ENCODE results near the gene ANGPTL7.
"Not testable (repeated sequence)": the region's sequence is repeated elsewhere in the genome, so short reads cannot be mapped to it uniquely, and the experiment has no call there.

Gene ANGPTL7

GRCh38 chr1:11174261-11174942 is 14.8 kb upstream of the ANGPTL7 start:
- H3K4me3 ChIP-seq (ENCODE audit: low read depth in 1 of 2, low read length in 2 of 2) = no peak overlapping the region
- H3K4me1 ChIP-seq (ENCODE audit: insufficient read depth, low read length) = peaks cover 23% of the 10 kb centered on the region
- no peak overlapping the region for H3K27ac ChIP-seq (ENCODE audit: low read depth, low read length)
- H3K9ac ChIP-seq (ENCODE audit: low read length) = no peak overlapping the region
- H3K36me3 ChIP-seq (ENCODE audit: insufficient read depth, low read length) = no peaks in the 10 kb centered on the region
- H3K9me3 ChIP-seq (ENCODE audit: low read length) = no peaks in the 10 kb centered on the region
- H3K27me3 ChIP-seq (ENCODE audit: control insufficient read depth in 1 of 2, insufficient read depth in 2 of 2, low read length in 2 of 2) = no peaks in the 10 kb centered on the region

- no peak overlapping the region for H3K4me3 ChIP-seq (ENCODE audit: low read depth in 1 of 2, low read length in 2 of 2)
- no peak overlapping the region for H3K27ac ChIP-seq (ENCODE audit: low read depth, low read length)
- H3K27me3 ChIP-seq (ENCODE audit: control insufficient read depth in 1 of 2, insufficient read depth in 2 of 2, low read length in 2 of 2) = no peaks in the 10 kb centered on the region
- H3K9me3 ChIP-seq (ENCODE audit: low read length) = no peaks in the 10 kb centered on the region
- peaks cover 22% of the 10 kb centered on the region for H3K4me1 ChIP-seq (ENCODE audit: insufficient read depth, low read length)
- no peaks in the 10 kb centered on the region for H3K36me3 ChIP-seq (ENCODE audit: insufficient read depth, low read length)
- no peak overlapping the region for H3K9ac ChIP-seq (ENCODE audit: low read length)
Measured at GRCh38 chr1:11175461-11175860, 13.7 kb upstream of the ANGPTL7 start.

GRCh38 chr1:11176081-11176706 is 13.0 kb upstream of the ANGPTL7 start:
- Histone ChIP-seq H3K27ac (ENCODE audit: low read depth, low read length) (no peak overlapping the region), H3K9ac (ENCODE audit: low read length) (no peak overlapping the region), H3K36me3 (ENCODE audit: insufficient read depth, low read length) (no peaks in the 10 kb centered on the region), H3K4me3 (ENCODE audit: low read depth in 1 of 2, low read length in 2 of 2) (no peak overlapping the region), H3K4me1 (ENCODE audit: insufficient read depth, low read length) (peaks cover 22% of the 10 kb centered on the region), H3K27me3 (ENCODE audit: control insufficient read depth in 1 of 2, insufficient read depth in 2 of 2, low read length in 2 of 2) (no peaks in the 10 kb centered on the region), H3K9me3 (ENCODE audit: low read length) (no peaks in the 10 kb centered on the region)

- Histone ChIP-seq H3K9me3 (ENCODE audit: low read length) (no peaks in the 10 kb centered on the region), H3K4me1 (ENCODE audit: insufficient read depth, low read length) (peaks cover 22% of the 10 kb centered on the region), H3K36me3 (ENCODE audit: insufficient read depth, low read length) (no peaks in the 10 kb centered on the region), H3K4me3 (ENCODE audit: low read depth in 1 of 2, low read length in 2 of 2) (no peak overlapping the region), H3K9ac (ENCODE audit: low read length) (no peak overlapping the region), H3K27ac (ENCODE audit: low read depth, low read length) (no peak overlapping the region), H3K27me3 (ENCODE audit: control insufficient read depth in 1 of 2, insufficient read depth in 2 of 2, low read length in 2 of 2) (no peaks in the 10 kb centered on the region)
Measured at GRCh38 chr1:11178021-11179015, 10.8 kb upstream of the ANGPTL7 start.

- H3K27me3 ChIP-seq (ENCODE audit: control insufficient read depth in 1 of 2, insufficient read depth in 2 of 2, low read length in 2 of 2) = no peaks in the 10 kb centered on the region
- no peak overlapping the region for H3K27ac ChIP-seq (ENCODE audit: low read depth, low read length)
- peaks cover 22% of the 10 kb centered on the region for H3K4me1 ChIP-seq (ENCODE audit: insufficient read depth, low read length)
- H3K4me3 ChIP-seq (ENCODE audit: low read depth in 1 of 2, low read length in 2 of 2) = no peak overlapping the region
- H3K36me3 ChIP-seq (ENCODE audit: insufficient read depth, low read length) = no peaks in the 10 kb centered on the region
- H3K9ac ChIP-seq (ENCODE audit: low read length) = no peak overlapping the region
- no peaks in the 10 kb centered on the region for H3K9me3 ChIP-seq (ENCODE audit: low read length)
Measured at GRCh38 chr1:11179125-11179524, 10.0 kb upstream of the ANGPTL7 start.

GRCh38 chr1:11179749-11180148 is 9.4 kb upstream of the ANGPTL7 start:
- not testable (repeated sequence) for H3K9me3 ChIP-seq (ENCODE audit: low read length)

GRCh38 chr1:11180342-11180744 is 8.8 kb upstream of the ANGPTL7 start:
- Histone ChIP-seq H3K4me1 (ENCODE audit: insufficient read depth, low read length) (peaks cover 22% of the 10 kb centered on the region), H3K4me3 (ENCODE audit: low read depth in 1 of 2, low read length in 2 of 2) (no peak overlapping the region), H3K27me3 (ENCODE audit: control insufficient read depth in 1 of 2, insufficient read depth in 2 of 2, low read length in 2 of 2) (no peaks in the 10 kb centered on the region), H3K36me3 (ENCODE audit: insufficient read depth, low read length) (no peaks in the 10 kb centered on the region), H3K9ac (ENCODE audit: low read length) (no peak overlapping the region), H3K9me3 (ENCODE audit: low read length) (no peaks in the 10 kb centered on the region), H3K27ac (ENCODE audit: low read depth, low read length) (no peak overlapping the region)

More at GRCh38 chr1:11179749-11180148, 9.4 kb upstream of the ANGPTL7 start:
- H3K36me3 ChIP-seq (ENCODE audit: insufficient read depth, low read length); H3K4me3 ChIP-seq (ENCODE audit: low read depth in 1 of 2, low read length in 2 of 2); H3K27ac ChIP-seq (ENCODE audit: low read depth, low read length); H3K9ac ChIP-seq (ENCODE audit: low read length); H3K27me3 ChIP-seq (ENCODE audit: control insufficient read depth in 1 of 2, insufficient read depth in 2 of 2, low read length in 2 of 2): not testable (repeated sequence)
- H3K4me1 ChIP-seq (ENCODE audit: insufficient read depth, low read length) = peaks cover 22% of the 10 kb centered on the region

- peaks cover 17% of the 10 kb centered on the region for H3K4me1 ChIP-seq (ENCODE audit: insufficient read depth, low read length)
- no peaks in the 10 kb centered on the region for H3K27me3 ChIP-seq (ENCODE audit: control insufficient read depth in 1 of 2, insufficient read depth in 2 of 2, low read length in 2 of 2)
- no peak overlapping the region for H3K4me3 ChIP-seq (ENCODE audit: low read depth in 1 of 2, low read length in 2 of 2)
- no peaks in the 10 kb centered on the region for H3K36me3 ChIP-seq (ENCODE audit: insufficient read depth, low read length)
- H3K9ac ChIP-seq (ENCODE audit: low read length) = no peak overlapping the region
- no peaks in the 10 kb centered on the region for H3K9me3 ChIP-seq (ENCODE audit: low read length)
- no peak overlapping the region for H3K27ac ChIP-seq (ENCODE audit: low read depth, low read length)
Measured at GRCh38 chr1:11182884-11183283, 6.3 kb upstream of the ANGPTL7 start.

- H3K27me3 ChIP-seq (ENCODE audit: control insufficient read depth in 1 of 2, insufficient read depth in 2 of 2, low read length in 2 of 2) = no peaks in the 10 kb centered on the region
- no peak overlapping the region for H3K27ac ChIP-seq (ENCODE audit: low read depth, low read length)
- no peaks in the 10 kb centered on the region for H3K9me3 ChIP-seq (ENCODE audit: low read length)
- H3K36me3 ChIP-seq (ENCODE audit: insufficient read depth, low read length) = no peaks in the 10 kb centered on the region
- peaks cover 6% of the 10 kb centered on the region for H3K4me1 ChIP-seq (ENCODE audit: insufficient read depth, low read length)
- no peak overlapping the region for H3K9ac ChIP-seq (ENCODE audit: low read length)
- H3K4me3 ChIP-seq (ENCODE audit: low read depth in 1 of 2, low read length in 2 of 2) = no peak overlapping the region
Measured at GRCh38 chr1:11184973-11185372, 4.2 kb upstream of the ANGPTL7 start.

- Histone ChIP-seq H3K4me3 (ENCODE audit: low read depth in 1 of 2, low read length in 2 of 2) (no peak overlapping the region), H3K9ac (ENCODE audit: low read length) (no peak overlapping the region), H3K36me3 (ENCODE audit: insufficient read depth, low read length) (peaks cover 10% of the 10 kb centered on the region), H3K27me3 (ENCODE audit: control insufficient read depth in 1 of 2, insufficient read depth in 2 of 2, low read length in 2 of 2) (no peaks in the 10 kb centered on the region), H3K9me3 (ENCODE audit: low read length) (no peaks in the 10 kb centered on the region), H3K27ac (ENCODE audit: low read depth, low read length) (no peak overlapping the region), H3K4me1 (ENCODE audit: insufficient read depth, low read length) (peaks cover 7% of the 10 kb centered on the region)
Measured at GRCh38 chr1:11187000-11187399, 2.2 kb upstream of the ANGPTL7 start.

- Histone ChIP-seq H3K9ac (ENCODE audit: low read length) (no peak overlapping the region), H3K36me3 (ENCODE audit: insufficient read depth, low read length) (peaks cover 12% of the 10 kb centered on the region), H3K9me3 (ENCODE audit: low read length) (no peaks in the 10 kb centered on the region), H3K27me3 (ENCODE audit: control insufficient read depth in 1 of 2, insufficient read depth in 2 of 2, low read length in 2 of 2) (no peaks in the 10 kb centered on the region), H3K27ac (ENCODE audit: low read depth, low read length) (no peak overlapping the region), H3K4me3 (ENCODE audit: low read depth in 1 of 2, low read length in 2 of 2) (no peak overlapping the region), H3K4me1 (ENCODE audit: insufficient read depth, low read length) (peaks cover 7% of the 10 kb centered on the region)
Measured at GRCh38 chr1:11187494-11187893, 1.7 kb upstream of the ANGPTL7 start.

All from muscle layer of colon (tissue), 2 donors.